HEK293 (cell line): ENCODE measurements around the gene DLG2.

ENCODE experiments used
- CTCF ChIA-PET: fragments of 350-600 bp; formaldehyde crosslinking; extraction: SDS; loops from one replicate; lab custom pipeline; 2021; ENCODE audit warnings: antibody characterized with exemption; lab: Yijun Ruan, JAX
- POLR2A ChIA-PET: fragments of 300-600 bp; formaldehyde crosslinking; extraction: SDS; loops from one replicate; lab custom pipeline; 2020; ENCODE audit warnings: antibody characterized with exemption, inconsistent platforms; lab: Yijun Ruan, JAX
- H3K27ac ChIP-seq: fragments of 200-500 bp; sonication (Bioruptor generic); 2 replicates; pipeline ENCODE4 v1.5.1; 2014; ENCODE audit warnings: low read depth, low read length, control low read depth, inconsistent platforms; ENCODE audit errors: extremely low read depth
- H3K36me3 ChIP-seq, 2 experiments: fragments of 200-500 bp in 1 of 2; sonication (Bioruptor generic) in 1 of 2; 1 replicate in 1 of 2; 2 replicates in 1 of 2; pipeline ENCODE4 v1.5.1; 2014 to 2017; ENCODE audit warnings: inconsistent platforms in 2 of 2, low read length in 2 of 2; ENCODE audit not compliant: control insufficient read depth in 2 of 2, insufficient read depth in 1 of 2
- H3K4me1 ChIP-seq: fragments of 200-500 bp; sonication (Bioruptor generic); 2 replicates; pipeline ENCODE4 v1.5.1; 2014; ENCODE audit warnings: mild to moderate bottlenecking, low read length, inconsistent platforms; ENCODE audit not compliant: control insufficient read depth, insufficient read depth
- H3K4me3 ChIP-seq: 2 replicates; pipeline ENCODE4 v1.5.1; 2011; ENCODE audit warnings: low read depth, mild to moderate bottlenecking, control low read depth, low read length, moderate library complexity
- H3K9me3 ChIP-seq: fragments of 200-500 bp; sonication (Bioruptor generic); 2 replicates; pipeline ENCODE4 v1.5.1; 2014; ENCODE audit warnings: low read depth, low read length, inconsistent platforms; ENCODE audit not compliant: control insufficient read depth, insufficient read depth
- GLIS1 ChIP-seq: fragments of 450-650 bp; formaldehyde crosslinking; IDR thresholded peaks from 2 replicates; pipeline ENCODE4 v1.5.1; 2016; ENCODE audit warnings: missing biosample characterization, missing genetic modification characterization
- KLF1 ChIP-seq: fragments of 450-650 bp; formaldehyde crosslinking; IDR thresholded peaks from 2 replicates; pipeline ENCODE4 v1.5.1; 2016; ENCODE audit warnings: missing biosample characterization, missing genetic modification characterization
- MEIS1 ChIP-seq: sonication (generic); formaldehyde crosslinking; IDR thresholded peaks from 2 replicates; pipeline ENCODE4 v1.8.1; 2022; ENCODE audit warnings: missing genetic modification reagents, mild to moderate bottlenecking, borderline replicate concordance
- ZBTB21 ChIP-seq: fragments of 450-650 bp; formaldehyde crosslinking; IDR thresholded peaks from 2 replicates; pipeline ENCODE4 v1.5.1; 2017; ENCODE audit warnings: missing biosample characterization, missing genetic modification characterization
- ZBTB7A ChIP-seq: fragments of 450-650 bp; formaldehyde crosslinking; IDR thresholded peaks from 2 replicates; pipeline ENCODE4 v1.5.1; 2016; ENCODE audit warnings: low read depth, missing biosample characterization, missing genetic modification characterization
- ZNF112 ChIP-seq: fragments of 450-650 bp; formaldehyde crosslinking; IDR thresholded peaks from 2 replicates; pipeline ENCODE4 v1.5.0; 2017; ENCODE audit warnings: missing biosample characterization, missing genetic modification characterization
- ZNF121 ChIP-seq: fragments of 450-650 bp; formaldehyde crosslinking; IDR thresholded peaks from 2 replicates; pipeline ENCODE4 v1.5.1; 2016; ENCODE audit warnings: missing biosample characterization, missing genetic modification characterization
- ZNF169 ChIP-seq: fragments of 450-650 bp; formaldehyde crosslinking; IDR thresholded peaks from 2 replicates; pipeline ENCODE4 v1.5.1; 2016; ENCODE audit warnings: missing biosample characterization, missing genetic modification characterization
- ZNF175 ChIP-seq: fragments of 450-650 bp; formaldehyde crosslinking; IDR thresholded peaks from 2 replicates; pipeline ENCODE4 v1.5.1; 2016; ENCODE audit warnings: missing biosample characterization, missing genetic modification characterization
- ZNF19 ChIP-seq: fragments of 450-650 bp; formaldehyde crosslinking; IDR thresholded peaks from 2 replicates; pipeline ENCODE4; 2016; ENCODE audit warnings: missing biosample characterization, missing genetic modification characterization, low read depth
- ZNF211 ChIP-seq: fragments of 450-650 bp; formaldehyde crosslinking; IDR thresholded peaks from 2 replicates; pipeline ENCODE4 v1.5.1; 2016; ENCODE audit warnings: low read depth, missing biosample characterization, missing genetic modification characterization
- ZNF214 ChIP-seq: fragments of 450-650 bp; formaldehyde crosslinking; IDR thresholded peaks from 2 replicates; pipeline ENCODE4 v1.5.1; 2017; ENCODE audit warnings: missing biosample characterization, mild to moderate bottlenecking, missing genetic modification characterization, borderline replicate concordance
- ZNF324 ChIP-seq: fragments of 450-650 bp; formaldehyde crosslinking; IDR thresholded peaks from 2 replicates; pipeline ENCODE4 v1.5.1; 2016; ENCODE audit warnings: missing biosample characterization, missing genetic modification characterization
- ZNF433 ChIP-seq: fragments of 450-650 bp; formaldehyde crosslinking; IDR thresholded peaks from 2 replicates; pipeline ENCODE4 v1.5.1; 2016; ENCODE audit warnings: missing biosample characterization, missing genetic modification characterization, low read depth
- ZNF548 ChIP-seq: fragments of 450-650 bp; formaldehyde crosslinking; IDR thresholded peaks from 2 replicates; pipeline ENCODE4 v1.5.1; 2016; ENCODE audit warnings: missing biosample characterization, missing genetic modification characterization
- ZNF585B ChIP-seq: fragments of 450-650 bp; formaldehyde crosslinking; IDR thresholded peaks from 2 replicates; pipeline ENCODE4 v1.5.1; 2016; ENCODE audit warnings: missing biosample characterization, missing genetic modification characterization
- ZNF701 ChIP-seq: fragments of 450-650 bp; formaldehyde crosslinking; IDR thresholded peaks from 2 replicates; pipeline ENCODE4 v1.5.1; 2016; ENCODE audit warnings: missing biosample characterization, missing genetic modification characterization
- ZNF777 ChIP-seq: fragments of 450-650 bp; formaldehyde crosslinking; IDR thresholded peaks from 2 replicates; pipeline ENCODE4 v1.5.1; 2017; ENCODE audit warnings: missing biosample characterization, missing genetic modification characterization, borderline replicate concordance
- ZSCAN30 ChIP-seq: fragments of 450-650 bp; IDR thresholded peaks from 2 replicates; pipeline ENCODE4 v1.5.1; 2018; ENCODE audit warnings: missing biosample characterization, mild to moderate bottlenecking, missing genetic modification characterization, moderate library complexity
- TF ChIP-seq, protein P1 (sequence below): fragments of 450-650 bp; formaldehyde crosslinking; IDR thresholded peaks from 2 replicates; pipeline ENCODE4 v1.5.1; 2016; ENCODE audit warnings: missing biosample characterization, missing genetic modification characterization
- TF ChIP-seq, protein P2 (sequence below): fragments of 450-650 bp; formaldehyde crosslinking; IDR thresholded peaks from 2 replicates; pipeline ENCODE4 v1.5.1; 2016; ENCODE audit warnings: missing biosample characterization, missing genetic modification characterization
- TF ChIP-seq, protein P3 (sequence below): fragments of 450-650 bp; formaldehyde crosslinking; IDR thresholded peaks from 2 replicates; pipeline ENCODE4 v1.5.1; 2016; ENCODE audit warnings: missing biosample characterization, missing genetic modification characterization
- TF ChIP-seq, protein P4 (sequence below): fragments of 450-650 bp; formaldehyde crosslinking; IDR thresholded peaks from 2 replicates; pipeline ENCODE4 v1.5.1; 2016; ENCODE audit warnings: missing biosample characterization, missing genetic modification characterization

Gene DLG2

DNA sequence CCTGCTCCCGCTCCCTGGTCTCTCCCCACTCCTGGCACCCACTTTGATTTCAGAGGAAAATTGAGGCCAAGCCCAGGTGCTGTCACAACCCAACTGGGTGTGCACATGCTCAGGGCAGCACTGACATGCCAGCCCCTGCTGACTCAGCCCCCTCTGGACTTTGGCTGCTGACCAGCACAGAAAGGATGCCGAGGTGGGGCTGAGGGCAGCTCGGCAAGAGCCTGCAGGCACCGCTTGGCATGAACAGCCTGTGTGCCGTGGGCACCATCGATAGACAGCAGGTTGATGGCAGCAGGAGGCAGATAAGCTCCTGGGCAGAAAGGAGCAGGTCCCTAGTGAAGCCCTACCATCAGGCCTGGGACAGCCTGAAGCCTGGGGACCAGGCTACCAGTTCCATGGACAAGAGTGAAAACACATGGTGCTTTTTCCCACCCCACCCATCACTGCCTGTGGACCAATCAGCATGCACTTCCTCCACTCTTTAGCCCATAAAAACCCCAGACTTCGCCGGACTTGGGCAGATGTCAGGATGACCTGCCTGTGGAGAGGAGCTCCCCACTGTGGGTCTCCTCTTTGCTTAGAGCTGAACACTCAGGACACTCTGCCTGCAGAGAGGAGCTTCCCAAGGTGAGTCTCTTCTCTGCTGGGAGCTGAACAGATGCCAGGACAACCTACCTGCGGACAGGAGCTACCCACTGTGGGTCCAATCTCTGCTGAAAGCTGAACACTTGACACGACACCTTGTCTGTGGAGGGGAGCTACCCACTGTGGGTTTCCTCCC is 832.3 kb downstream of the DLG2 start (continued):
- TF ChIP-seq ZNF169 (tag by site-specific recombination) (no peak), ZSCAN30 (tag by site-specific recombination) (no peak), KLF1 (tag by site-specific recombination) (no peak), ZNF324 (tag by site-specific recombination) (no peak)

DNA sequence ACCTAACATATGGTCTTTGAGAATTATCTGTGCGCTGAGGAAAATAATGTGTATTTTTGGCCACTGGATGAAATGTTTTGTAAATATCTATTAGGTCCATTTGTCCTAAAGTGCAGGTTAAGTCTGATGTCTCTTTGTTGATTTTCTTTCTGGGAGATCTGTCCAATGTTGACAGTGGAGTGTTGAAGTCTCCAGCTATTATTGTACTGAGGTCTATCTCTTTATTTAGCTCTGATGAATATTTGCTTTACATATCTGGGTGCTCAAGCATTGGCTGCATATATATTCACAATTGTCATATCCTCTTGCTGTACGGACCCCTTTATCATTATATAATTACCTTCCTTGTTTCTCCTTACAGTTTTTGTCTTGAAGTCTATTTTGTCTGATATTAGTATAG is 833.8 kb downstream of the DLG2 start:
- Histone ChIP-seq H3K4me3 (no peak overlapping the region), H3K4me1 (no peaks in the 10 kb centered on the region)
- POLR2A ChIA-PET: interaction anchor here (0.6 kb wide), 1 partner anchor 13 kb away, joined by 5 read pairs; no protein-coding TSS in a partner anchor
- no peak for TF ChIP-seq ZNF701 (tag by site-specific recombination)
- TF ChIP-seq ZNF175 (tag by site-specific recombination): no peak
- no peak for TF ChIP-seq ZBTB21 (tag by site-specific recombination)
- no peak for TF ChIP-seq ZNF19 (tag by site-specific recombination)
- TF ChIP-seq, protein P1, sequence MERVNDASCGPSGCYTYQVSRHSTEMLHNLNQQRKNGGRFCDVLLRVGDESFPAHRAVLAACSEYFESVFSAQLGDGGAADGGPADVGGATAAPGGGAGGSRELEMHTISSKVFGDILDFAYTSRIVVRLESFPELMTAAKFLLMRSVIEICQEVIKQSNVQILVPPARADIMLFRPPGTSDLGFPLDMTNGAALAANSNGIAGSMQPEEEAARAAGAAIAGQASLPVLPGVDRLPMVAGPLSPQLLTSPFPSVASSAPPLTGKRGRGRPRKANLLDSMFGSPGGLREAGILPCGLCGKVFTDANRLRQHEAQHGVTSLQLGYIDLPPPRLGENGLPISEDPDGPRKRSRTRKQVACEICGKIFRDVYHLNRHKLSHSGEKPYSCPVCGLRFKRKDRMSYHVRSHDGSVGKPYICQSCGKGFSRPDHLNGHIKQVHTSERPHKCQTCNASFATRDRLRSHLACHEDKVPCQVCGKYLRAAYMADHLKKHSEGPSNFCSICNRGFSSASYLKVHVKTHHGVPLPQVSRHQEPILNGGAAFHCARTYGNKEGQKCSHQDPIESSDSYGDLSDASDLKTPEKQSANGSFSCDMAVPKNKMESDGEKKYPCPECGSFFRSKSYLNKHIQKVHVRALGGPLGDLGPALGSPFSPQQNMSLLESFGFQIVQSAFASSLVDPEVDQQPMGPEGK (tag by site-specific recombination): no peak
- TF ChIP-seq ZSCAN30 (tag by site-specific recombination): no peak
- TF ChIP-seq ZNF214 (tag by site-specific recombination): no peak
- TF ChIP-seq GLIS1 (tag by site-specific recombination): no peak
- no peak for TF ChIP-seq ZNF585B (tag by site-specific recombination)
- TF ChIP-seq, protein P2, sequence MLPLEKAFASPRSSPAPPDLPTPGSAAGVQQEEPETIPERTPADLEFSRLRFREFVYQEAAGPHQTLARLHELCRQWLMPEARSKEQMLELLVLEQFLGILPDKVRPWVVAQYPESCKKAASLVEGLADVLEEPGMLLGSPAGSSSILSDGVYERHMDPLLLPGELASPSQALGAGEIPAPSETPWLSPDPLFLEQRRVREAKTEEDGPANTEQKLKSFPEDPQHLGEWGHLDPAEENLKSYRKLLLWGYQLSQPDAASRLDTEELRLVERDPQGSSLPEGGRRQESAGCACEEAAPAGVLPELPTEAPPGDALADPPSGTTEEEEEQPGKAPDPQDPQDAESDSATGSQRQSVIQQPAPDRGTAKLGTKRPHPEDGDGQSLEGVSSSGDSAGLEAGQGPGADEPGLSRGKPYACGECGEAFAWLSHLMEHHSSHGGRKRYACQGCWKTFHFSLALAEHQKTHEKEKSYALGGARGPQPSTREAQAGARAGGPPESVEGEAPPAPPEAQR (tag by site-specific recombination): no peak
- TF ChIP-seq, all 188 proteins: peak for 0
- H3K36me3 ChIP-seq: no peaks in the 10 kb centered on the region
- CTCF ChIA-PET: no interaction called here
- no peak overlapping the region for H3K27ac ChIP-seq
- H3K9me3 ChIP-seq: no peaks in the 10 kb centered on the region

DNA sequence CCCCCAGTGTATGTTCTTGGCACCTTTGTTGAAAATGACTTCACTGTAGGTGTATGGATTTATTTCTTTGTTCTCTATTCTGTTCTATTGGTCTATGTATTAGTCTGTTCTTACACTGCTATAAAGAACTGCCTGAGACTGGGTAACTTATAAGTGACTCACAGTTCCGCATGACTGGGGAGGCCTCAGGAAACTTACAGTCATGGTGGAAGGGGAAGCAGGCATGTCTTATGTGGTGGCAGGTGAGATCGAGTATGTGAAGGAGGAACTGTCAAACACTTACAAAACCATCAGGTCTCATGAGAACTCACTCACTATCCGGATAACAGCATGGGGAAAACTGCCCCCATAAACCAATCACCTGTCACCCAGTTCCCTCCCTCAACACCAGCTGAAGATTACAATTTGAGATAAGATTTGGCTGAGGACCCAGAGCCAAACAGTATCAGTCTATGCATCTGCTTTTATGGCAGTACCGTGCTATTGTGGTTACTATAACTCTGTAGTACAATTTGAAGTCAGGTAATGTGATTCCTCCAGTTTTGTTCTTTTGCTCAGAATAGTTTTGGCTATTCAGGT is 836.2 kb downstream of the DLG2 start:
- ChIA-PET POLR2A (no interaction called here), CTCF (no interaction called here)
- H3K36me3 ChIP-seq: no peaks in the 10 kb centered on the region
- no peaks in the 10 kb centered on the region for H3K4me1 ChIP-seq
- no peak overlapping the region for H3K4me3 ChIP-seq
- no peak overlapping the region for H3K27ac ChIP-seq
- no peaks in the 10 kb centered on the region for H3K9me3 ChIP-seq
- TF ChIP-seq ZNF211 (tag by site-specific recombination) (no peak), MEIS1 (CRISPR knock-in tag) (no peak), KLF1 (tag by site-specific recombination) (no peak), ZNF777 (tag by site-specific recombination) (no peak), ZBTB7A (tag by site-specific recombination) (no peak), ZNF433 (tag by site-specific recombination) (no peak), ZNF548 (no peak), GLIS1 (tag by site-specific recombination) (no peak), ZNF112 (tag by site-specific recombination) (no peak), ZNF121 (tag by site-specific recombination) (no peak)
- TF ChIP-seq, protein P3, sequence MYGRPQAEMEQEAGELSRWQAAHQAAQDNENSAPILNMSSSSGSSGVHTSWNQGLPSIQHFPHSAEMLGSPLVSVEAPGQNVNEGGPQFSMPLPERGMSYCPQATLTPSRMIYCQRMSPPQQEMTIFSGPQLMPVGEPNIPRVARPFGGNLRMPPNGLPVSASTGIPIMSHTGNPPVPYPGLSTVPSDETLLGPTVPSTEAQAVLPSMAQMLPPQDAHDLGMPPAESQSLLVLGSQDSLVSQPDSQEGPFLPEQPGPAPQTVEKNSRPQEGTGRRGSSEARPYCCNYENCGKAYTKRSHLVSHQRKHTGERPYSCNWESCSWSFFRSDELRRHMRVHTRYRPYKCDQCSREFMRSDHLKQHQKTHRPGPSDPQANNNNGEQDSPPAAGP: no peak
- TF ChIP-seq, protein P4, sequence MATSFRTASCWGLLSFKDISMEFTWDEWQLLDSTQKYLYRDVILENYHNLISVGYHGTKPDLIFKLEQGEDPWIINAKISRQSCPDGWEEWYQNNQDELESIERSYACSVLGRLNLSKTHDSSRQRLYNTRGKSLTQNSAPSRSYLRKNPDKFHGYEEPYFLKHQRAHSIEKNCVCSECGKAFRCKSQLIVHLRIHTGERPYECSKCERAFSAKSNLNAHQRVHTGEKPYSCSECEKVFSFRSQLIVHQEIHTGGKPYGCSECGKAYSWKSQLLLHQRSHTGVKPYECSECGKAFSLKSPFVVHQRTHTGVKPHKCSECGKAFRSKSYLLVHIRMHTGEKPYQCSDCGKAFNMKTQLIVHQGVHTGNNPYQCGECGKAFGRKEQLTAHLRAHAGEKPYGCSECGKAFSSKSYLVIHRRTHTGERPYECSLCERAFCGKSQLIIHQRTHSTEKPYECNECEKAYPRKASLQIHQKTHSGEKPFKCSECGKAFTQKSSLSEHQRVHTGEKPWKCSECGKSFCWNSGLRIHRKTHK: no peak
